Esophagus (tissue), 2 donors: ENCODE measurements around the gene LIPG. TPM values are rescaled to one million over a fixed set of nuclear protein-coding genes. Genes with fewer than 3 reads are reported as not detected.

Source experiments
- H3K27ac ChIP-seq, 2 donors: one replicate each; pipeline ENCODE4 v1.5.1; 2013; ENCODE audit warnings: low read depth in 2 of 2, mild to moderate bottlenecking in 2 of 2, inconsistent platforms in 1 of 2, low read length in 1 of 2, moderate library complexity in 1 of 2
- H3K27me3 ChIP-seq, 2 donors: one replicate each; pipeline ENCODE4 v1.6.1; 2013; ENCODE audit warnings: low read length in 2 of 2, control low read depth in 1 of 2, mild to moderate bottlenecking in 1 of 2; ENCODE audit not compliant: insufficient read depth in 2 of 2, control insufficient read depth in 1 of 2
- H3K36me3 ChIP-seq, 2 donors: one replicate each; pipeline ENCODE4 v1.6.1; 2013; ENCODE audit warnings: low read length in 1 of 2; ENCODE audit not compliant: control insufficient read depth in 2 of 2, insufficient read depth in 2 of 2
- H3K4me1 ChIP-seq, 2 donors: one replicate each; pipeline ENCODE4 v1.6.1; 2013; ENCODE audit warnings: low read length in 1 of 2; ENCODE audit not compliant: control insufficient read depth in 2 of 2, insufficient read depth in 2 of 2
- H3K4me3 ChIP-seq, 2 donors: one replicate each; pipeline ENCODE4 v1.5.1; 2013; ENCODE audit warnings: low read length in 2 of 2, mild to moderate bottlenecking in 2 of 2, low read depth in 1 of 2, moderate library complexity in 1 of 2
- H3K9me3 ChIP-seq, 2 donors: one replicate each; pipeline ENCODE4 v1.6.1; 2013; ENCODE audit warnings: mild to moderate bottlenecking in 2 of 2, low read depth in 1 of 2, low read length in 1 of 2, moderate library complexity in 1 of 2; ENCODE audit not compliant: control insufficient read depth in 2 of 2, insufficient read depth in 1 of 2
- WGBS, 2 donors: extraction: QIAGEN DNeasy Blood & Tissue Kit; methylation state at CpG; one replicate each; pipeline ENCODE4 v1.1.7; 2013; 5-methylcytosine and 5-hydroxymethylcytosine counted together
- polyA plus RNA-seq, 2 donors: library from polyadenylated mRNA; stranded (reverse); fragments of 200-250 nt; gene quantifications; one replicate each; pipeline ENCODE4 v1.2.3, GENCODE V29; 2013
- donor health status: healthy with polysubstance abuse.
- donor health status: Bipolar disorder and iron deficiency.

LIPG gene
- polyA plus RNA-seq, 2 donors, result 0.47 to 1.4 TPM

- WGBS, 2 donors, result 79 to 81% methylated on average over 9 of the region's 9 CpGs
- no peaks in the 10 kb centered on the region for H3K36me3 ChIP-seq
- no peaks in the 10 kb centered on the region for H3K27me3 ChIP-seq
These were observed 63.3 kb downstream of the LIPG start for GRCh38 chr18:49625021-49625691.

GRCh38 chr18:49626842-49627467 lies 65.1 kb downstream of the LIPG start:
- no peaks in the 10 kb centered on the region for H3K36me3 ChIP-seq
- H3K4me3 ChIP-seq, result no peak overlapping the region
- no peaks in the 10 kb centered on the region for H3K27me3 ChIP-seq
- 70 to 82% methylated on average over 8 of the region's 8 CpGs for WGBS, 2 donors
- no peaks in the 10 kb centered on the region for H3K4me1 ChIP-seq
- no peak overlapping the region for H3K27ac ChIP-seq
- peaks cover 0 to 2% of the 10 kb centered on the region in 2 donors for H3K9me3 ChIP-seq

More at GRCh38 chr18:49625021-49625691, 63.3 kb downstream of the LIPG start:
- H3K4me1 ChIP-seq, result no peaks in the 10 kb centered on the region
- H3K9me3 ChIP-seq, result peaks cover 0 to 2% of the 10 kb centered on the region in 2 donors
- no peak overlapping the region for H3K27ac ChIP-seq
- H3K4me3 ChIP-seq, result no peak overlapping the region

GRCh38 chr18:49628119-49628518 lies 66.3 kb downstream of the LIPG start:
- no peaks in the 10 kb centered on the region for H3K4me1 ChIP-seq
- no peak overlapping the region for H3K27ac ChIP-seq
- 71 to 83% methylated on average over 3 of the region's 3 CpGs for WGBS, 2 donors
- H3K36me3 ChIP-seq, result no peaks in the 10 kb centered on the region
- H3K27me3 ChIP-seq, result peaks cover 0 to 2% of the 10 kb centered on the region in 2 donors
- H3K4me3 ChIP-seq, result no peak overlapping the region
- no peaks in the 10 kb centered on the region for H3K9me3 ChIP-seq

- Histone ChIP-seq H3K27ac (no peak overlapping the region), H3K4me1 (no peaks in the 10 kb centered on the region), H3K4me3 (no peak overlapping the region), H3K36me3 (no peaks in the 10 kb centered on the region), H3K27me3 (peaks cover 0 to 2% of the 10 kb centered on the region in 2 donors), H3K9me3 (no peaks in the 10 kb centered on the region)
- 40 to 49% methylated on average over 16 of the region's 16 CpGs for WGBS, 2 donors
These were observed 67.3 kb downstream of the LIPG start for GRCh38 chr18:49628881-49629795.

- Histone ChIP-seq H3K27ac (no peak overlapping the region), H3K9me3 (no peaks in the 10 kb centered on the region), H3K4me3 (no peak overlapping the region), H3K36me3 (no peaks in the 10 kb centered on the region), H3K27me3 (peaks cover 0 to 2% of the 10 kb centered on the region in 2 donors), H3K4me1 (no peaks in the 10 kb centered on the region)
These were observed 68.4 kb downstream of the LIPG start for GRCh38 chr18:49630246-49630699.

- WGBS, 2 donors, result 82 to 84% methylated on average over 12 of the region's 12 CpGs
- H3K4me1 ChIP-seq, result no peaks in the 10 kb centered on the region
- H3K27me3 ChIP-seq, result peaks cover 0 to 2% of the 10 kb centered on the region in 2 donors
- no peaks in the 10 kb centered on the region for H3K9me3 ChIP-seq
- no peaks in the 10 kb centered on the region for H3K36me3 ChIP-seq
- no peak overlapping the region for H3K4me3 ChIP-seq
- no peak overlapping the region for H3K27ac ChIP-seq
These were observed 69.4 kb downstream of the LIPG start for GRCh38 chr18:49631146-49631866.

- 61 to 62% methylated on average over 10 of the region's 10 CpGs for WGBS, 2 donors
- Histone ChIP-seq H3K4me1 (no peaks in the 10 kb centered on the region), H3K9me3 (no peaks in the 10 kb centered on the region), H3K4me3 (no peak overlapping the region), H3K27ac (no peak overlapping the region), H3K27me3 (peaks cover 0 to 2% of the 10 kb centered on the region in 2 donors), H3K36me3 (no peaks in the 10 kb centered on the region)
These were observed 70.7 kb downstream of the LIPG start for GRCh38 chr18:49632588-49632987.

- no peak overlapping the region for H3K4me3 ChIP-seq
- H3K9me3 ChIP-seq, result no peaks in the 10 kb centered on the region
- H3K27ac ChIP-seq, result no peak overlapping the region
- WGBS, 2 donors, result 65 to 72% methylated on average over 4 of the region's 4 CpGs
- peaks cover 0 to 4% of the 10 kb centered on the region in 2 donors for H3K4me1 ChIP-seq
- H3K36me3 ChIP-seq, result no peaks in the 10 kb centered on the region
- H3K27me3 ChIP-seq, result no peaks in the 10 kb centered on the region
These were observed 76.4 kb downstream of the LIPG start for GRCh38 chr18:49638209-49638785.
